ENCODE results near the gene CASP3.

Gene CASP3

GRCh38 chr4:184598753-184599491 is 50.3 kb downstream of the CASP3 start:
- H3K4me3 ChIP-seq (ENCODE audit: low read length) = no peak overlapping the region
- H3K9me3 ChIP-seq (ENCODE audit: control insufficient read depth, insufficient read depth, low read length) = no peaks in the 10 kb centered on the region
- no peaks in the 10 kb centered on the region for H3K27me3 ChIP-seq (ENCODE audit: control insufficient read depth, low read length)
- no peaks in the 10 kb centered on the region for H4K20me1 ChIP-seq (ENCODE audit: control insufficient read depth, insufficient read depth, low read depth, low read length)
- no peaks in the 10 kb centered on the region for H3K9me2 ChIP-seq (replicated peaks; ENCODE audit: control insufficient read depth, low read length)
- H3K27ac ChIP-seq (ENCODE audit: low read depth, low read length) = no peak overlapping the region
- H3F3A ChIP-seq (ENCODE audit: control insufficient read depth, insufficient read depth) = no peaks in the 10 kb centered on the region
- TF ChIP-seq, protein P1, sequence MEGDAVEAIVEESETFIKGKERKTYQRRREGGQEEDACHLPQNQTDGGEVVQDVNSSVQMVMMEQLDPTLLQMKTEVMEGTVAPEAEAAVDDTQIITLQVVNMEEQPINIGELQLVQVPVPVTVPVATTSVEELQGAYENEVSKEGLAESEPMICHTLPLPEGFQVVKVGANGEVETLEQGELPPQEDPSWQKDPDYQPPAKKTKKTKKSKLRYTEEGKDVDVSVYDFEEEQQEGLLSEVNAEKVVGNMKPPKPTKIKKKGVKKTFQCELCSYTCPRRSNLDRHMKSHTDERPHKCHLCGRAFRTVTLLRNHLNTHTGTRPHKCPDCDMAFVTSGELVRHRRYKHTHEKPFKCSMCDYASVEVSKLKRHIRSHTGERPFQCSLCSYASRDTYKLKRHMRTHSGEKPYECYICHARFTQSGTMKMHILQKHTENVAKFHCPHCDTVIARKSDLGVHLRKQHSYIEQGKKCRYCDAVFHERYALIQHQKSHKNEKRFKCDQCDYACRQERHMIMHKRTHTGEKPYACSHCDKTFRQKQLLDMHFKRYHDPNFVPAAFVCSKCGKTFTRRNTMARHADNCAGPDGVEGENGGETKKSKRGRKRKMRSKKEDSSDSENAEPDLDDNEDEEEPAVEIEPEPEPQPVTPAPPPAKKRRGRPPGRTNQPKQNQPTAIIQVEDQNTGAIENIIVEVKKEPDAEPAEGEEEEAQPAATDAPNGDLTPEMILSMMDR (IDR thresholded peaks at IDR 0.05; ENCODE audit: low read depth, low read length, poor library complexity, severe bottlenecking) = no peak
- no peak for TF ChIP-seq EZH2phosphoT487 (IDR thresholded peaks at IDR 0.05; ENCODE audit: borderline replicate concordance, low read length)
- H3K4me1 ChIP-seq (ENCODE audit: control insufficient read depth, low read length) = no peaks in the 10 kb centered on the region
- H3K36me3 ChIP-seq (ENCODE audit: control insufficient read depth, low read length) = no peaks in the 10 kb centered on the region
- H3K4me2 ChIP-seq (ENCODE audit: low read length) = no peak overlapping the region
- H3K79me2 ChIP-seq (ENCODE audit: control insufficient read depth, low read length) = no peaks in the 10 kb centered on the region

- Histone ChIP-seq H3F3A (ENCODE audit: control insufficient read depth, insufficient read depth) (no peaks in the 10 kb centered on the region), H3K79me2 (ENCODE audit: control insufficient read depth, low read length) (no peaks in the 10 kb centered on the region), H4K20me1 (ENCODE audit: control insufficient read depth, insufficient read depth, low read depth, low read length) (no peaks in the 10 kb centered on the region), H3K4me1 (ENCODE audit: control insufficient read depth, low read length) (no peaks in the 10 kb centered on the region), H3K4me3 (ENCODE audit: low read length) (no peak overlapping the region), H3K9me3 (ENCODE audit: control insufficient read depth, insufficient read depth, low read length) (no peaks in the 10 kb centered on the region), H3K9me2 (replicated peaks; ENCODE audit: control insufficient read depth, low read length) (no peaks in the 10 kb centered on the region), H3K27me3 (ENCODE audit: control insufficient read depth, low read length) (no peaks in the 10 kb centered on the region), H3K36me3 (ENCODE audit: control insufficient read depth, low read length) (no peaks in the 10 kb centered on the region), H3K27ac (ENCODE audit: low read depth, low read length) (no peak overlapping the region), H3K4me2 (ENCODE audit: low read length) (no peak overlapping the region)
- no peak for TF ChIP-seq EZH2phosphoT487 (IDR thresholded peaks at IDR 0.05; ENCODE audit: borderline replicate concordance, low read length)
- TF ChIP-seq, protein P1 (IDR thresholded peaks at IDR 0.05; ENCODE audit: low read depth, low read length, poor library complexity, severe bottlenecking) = no peak
Measured at GRCh38 chr4:184596617-184597185, 52.5 kb downstream of the CASP3 start.

- Histone ChIP-seq H3K79me2 (ENCODE audit: control insufficient read depth, low read length) (no peaks in the 10 kb centered on the region), H3K4me2 (ENCODE audit: low read length) (no peak overlapping the region), H3K27ac (ENCODE audit: low read depth, low read length) (no peak overlapping the region), H3K9me2 (replicated peaks; ENCODE audit: control insufficient read depth, low read length) (no peaks in the 10 kb centered on the region), H3K36me3 (ENCODE audit: control insufficient read depth, low read length) (no peaks in the 10 kb centered on the region), H3K27me3 (ENCODE audit: control insufficient read depth, low read length) (no peaks in the 10 kb centered on the region), H3F3A (ENCODE audit: control insufficient read depth, insufficient read depth) (no peaks in the 10 kb centered on the region), H3K4me1 (ENCODE audit: control insufficient read depth, low read length) (no peaks in the 10 kb centered on the region), H3K9me3 (ENCODE audit: control insufficient read depth, insufficient read depth, low read length) (no peaks in the 10 kb centered on the region), H4K20me1 (ENCODE audit: control insufficient read depth, insufficient read depth, low read depth, low read length) (no peaks in the 10 kb centered on the region), H3K4me3 (ENCODE audit: low read length) (no peak overlapping the region)
- TF ChIP-seq, protein P1 (IDR thresholded peaks at IDR 0.05; ENCODE audit: low read depth, low read length, poor library complexity, severe bottlenecking) = no peak
- TF ChIP-seq EZH2phosphoT487 (IDR thresholded peaks at IDR 0.05; ENCODE audit: borderline replicate concordance, low read length) = no peak
Measured at GRCh38 chr4:184596044-184596616, 53.1 kb downstream of the CASP3 start.
